NCI-H748 treated with DMSO at 0.1 percent for 48 hours (cell line): ENCODE data around the gene LSM14A.
"Not testable (repeated sequence)": the region's sequence is repeated elsewhere in the genome, so short reads cannot be mapped to it uniquely, and the experiment has no call there.

ENCODE experiments used
- DNase-seq: peaks from one replicate; lab custom pipeline; 2025; lab: John Stamatoyannopoulos, UW

Gene LSM14A

GRCh38 chr19:34171877-34172660 is at the start of gene LSM14A:
TSS of gene LSM14A (plus strand) at chr19:34172504. CDS start at chr19:34172643, 139 bp downstream.
- DNase-seq = peak; percentile 84

GRCh38 chr19:34124828-34125227 is 47.5 kb upstream of the LSM14A start:
- DNase-seq = no peak

DNA sequence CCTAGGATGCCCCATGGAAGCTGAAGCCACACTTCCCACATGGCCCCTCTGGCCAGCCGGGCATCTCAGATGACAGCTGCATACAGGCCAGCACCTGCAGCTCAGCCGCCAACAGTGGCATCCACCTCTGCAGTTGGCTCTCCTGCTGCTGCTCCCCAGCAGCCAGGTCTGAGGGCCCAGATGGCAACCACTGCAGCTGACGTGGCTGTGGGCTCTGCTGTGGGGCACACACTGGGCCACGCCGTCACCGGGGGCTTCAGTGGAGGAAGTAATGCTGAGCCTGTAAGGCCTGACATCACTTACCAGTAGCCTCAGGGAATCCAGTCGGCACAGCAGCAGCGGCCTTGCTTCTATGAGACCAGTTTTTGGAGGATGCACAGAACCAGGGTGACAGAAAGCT is 45.3 kb upstream of the LSM14A start:
- DNase-seq = no peak

- DNase-seq = no peak
Measured at GRCh38 chr19:34127684-34128189, 44.6 kb upstream of the LSM14A start.

DNA sequence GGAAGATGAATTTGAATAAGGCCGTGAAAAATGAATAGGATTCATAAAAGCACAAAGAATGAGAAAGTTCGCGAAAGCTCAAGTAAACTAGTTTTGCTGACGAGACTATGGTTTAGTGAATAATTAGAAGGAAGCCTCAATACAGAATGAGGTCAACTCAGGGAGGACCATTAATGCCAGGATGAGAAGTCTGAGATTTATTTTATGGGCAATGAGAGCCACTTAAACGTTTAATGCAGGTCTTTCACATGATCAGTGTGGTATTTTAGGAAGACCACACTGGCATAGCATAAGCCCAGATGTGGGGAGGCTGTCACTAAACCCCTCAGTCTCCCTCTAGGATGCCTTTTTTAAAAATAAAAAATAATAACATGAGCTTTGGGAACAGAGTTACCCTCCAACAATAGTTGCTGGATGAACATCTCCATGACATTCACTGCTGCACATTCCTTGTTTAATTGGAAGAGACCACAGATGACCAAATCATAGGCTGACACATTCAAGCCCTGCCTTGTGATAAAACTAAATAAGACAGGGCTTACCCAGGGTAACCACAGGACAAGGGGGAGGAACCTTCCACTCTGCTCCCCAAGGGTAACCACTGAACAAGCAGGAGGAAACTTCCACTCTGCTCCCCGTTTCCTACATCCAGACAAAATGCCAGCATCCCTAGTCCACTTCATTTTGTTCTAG is 43.6 kb upstream of the LSM14A start:
- DNase-seq = no peak

DNA sequence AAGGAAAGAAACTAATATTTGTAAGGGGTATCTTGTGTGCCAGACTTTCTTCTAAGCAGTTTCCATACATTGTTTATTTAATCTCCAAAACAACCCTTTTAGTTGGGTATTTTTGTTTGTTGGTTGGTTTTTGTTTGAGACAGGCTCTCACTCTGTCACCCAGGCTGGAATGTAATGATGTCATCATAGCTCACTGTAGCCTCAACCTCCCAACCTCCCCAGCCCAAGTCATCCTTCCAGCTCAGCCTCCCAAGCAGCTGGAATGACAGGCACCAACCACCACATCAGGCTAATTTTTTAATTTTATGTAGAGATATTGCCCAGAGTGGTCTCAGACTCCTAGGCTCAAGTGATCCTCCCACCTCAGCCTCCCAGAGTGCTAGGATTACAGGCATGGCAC is 41.2 kb upstream of the LSM14A start:
- no peak for DNase-seq

DNA sequence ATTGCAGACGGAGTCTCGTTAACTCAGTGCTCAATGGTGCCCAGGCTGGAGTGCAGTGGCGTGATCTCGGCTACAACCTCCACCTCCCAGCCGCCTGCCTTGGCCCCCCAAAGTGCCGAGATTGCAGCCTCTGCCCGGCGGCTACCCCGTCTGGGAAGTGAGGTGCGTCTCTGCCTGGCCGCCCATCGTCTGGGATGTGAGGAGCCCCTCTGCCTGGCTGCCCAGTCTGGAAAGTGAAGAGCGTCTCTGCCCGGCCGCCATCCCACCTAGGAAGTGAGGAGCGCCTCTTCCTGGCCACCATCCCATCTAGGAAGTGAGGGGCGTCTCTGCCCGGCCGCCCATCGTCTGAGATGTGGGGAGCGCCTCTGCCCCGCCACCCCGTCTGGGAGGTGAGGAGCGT is 40.2 kb upstream of the LSM14A start:
- DNase-seq = not testable (repeated sequence)

- DNase-seq = not testable (repeated sequence)
Measured at GRCh38 chr19:34132706-34133105, 39.6 kb upstream of the LSM14A start.

DNA sequence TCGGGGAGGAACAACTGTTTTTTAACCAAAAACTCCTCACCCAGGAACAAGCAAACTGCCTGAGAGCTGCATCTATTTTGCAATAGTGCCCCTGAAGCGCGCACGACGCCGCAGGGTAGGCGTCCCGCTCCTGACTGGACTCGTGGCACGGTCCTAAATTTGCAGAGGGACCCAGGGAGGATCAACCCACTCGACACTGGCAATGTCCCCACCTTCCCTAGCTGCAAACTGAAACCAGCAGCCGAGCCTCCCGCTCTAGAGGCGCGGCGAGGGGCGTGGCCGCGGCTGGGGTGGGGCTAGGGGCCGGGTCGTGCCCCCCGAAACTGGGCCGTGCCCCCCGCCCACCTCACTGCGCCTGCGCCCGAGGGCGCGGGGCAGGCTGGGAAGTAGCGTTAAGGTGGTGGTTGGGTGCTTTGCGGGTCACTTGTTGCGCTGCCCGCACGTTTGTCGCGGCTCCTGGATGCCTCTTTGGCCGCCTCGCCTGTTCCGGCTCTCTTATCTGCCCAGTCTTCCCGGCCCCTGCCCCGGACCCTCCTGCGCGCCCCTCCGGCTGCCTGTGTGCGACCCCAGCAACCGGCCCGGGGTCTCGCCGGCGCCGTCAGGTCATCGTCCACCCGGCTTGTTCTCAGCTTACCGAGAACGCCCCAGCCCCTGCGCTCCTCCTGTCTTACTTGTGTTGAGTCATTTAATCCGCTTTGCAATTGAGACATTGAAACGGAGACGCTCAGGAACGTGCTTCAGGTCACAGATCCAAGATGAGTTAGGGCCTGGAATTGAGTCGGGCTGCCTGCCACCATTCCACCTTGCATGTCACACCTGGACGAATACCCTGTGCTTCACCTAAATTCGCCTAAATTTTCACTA is 37.9 kb upstream of the LSM14A start:
- DNase-seq = peak; percentile 84

GRCh38 chr19:34135054-34135800 is 37.1 kb upstream of the LSM14A start:
- DNase-seq = no peak

GRCh38 chr19:34135821-34136611 is 36.3 kb upstream of the LSM14A start:
- no peak for DNase-seq

DNA sequence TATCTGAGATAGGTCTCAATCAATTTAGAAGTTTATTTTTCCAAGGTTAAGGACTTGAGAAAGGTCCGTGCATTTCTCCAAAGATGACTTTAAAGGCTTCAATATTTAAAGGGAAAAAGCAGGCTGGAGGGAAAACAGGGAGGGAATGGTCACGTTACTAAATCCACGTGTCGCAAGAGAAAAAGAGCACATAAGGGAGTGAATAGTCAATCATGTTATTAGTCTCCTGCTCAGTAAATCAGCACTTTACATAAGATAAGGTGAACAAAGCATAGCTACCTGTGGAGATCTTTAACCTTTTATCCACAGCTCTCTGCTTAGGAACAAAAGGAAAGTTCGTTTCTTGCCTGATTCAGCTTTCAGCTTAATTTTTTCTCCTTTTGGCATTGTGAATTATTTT is 31.3 kb upstream of the LSM14A start:
- DNase-seq = no peak

DNA sequence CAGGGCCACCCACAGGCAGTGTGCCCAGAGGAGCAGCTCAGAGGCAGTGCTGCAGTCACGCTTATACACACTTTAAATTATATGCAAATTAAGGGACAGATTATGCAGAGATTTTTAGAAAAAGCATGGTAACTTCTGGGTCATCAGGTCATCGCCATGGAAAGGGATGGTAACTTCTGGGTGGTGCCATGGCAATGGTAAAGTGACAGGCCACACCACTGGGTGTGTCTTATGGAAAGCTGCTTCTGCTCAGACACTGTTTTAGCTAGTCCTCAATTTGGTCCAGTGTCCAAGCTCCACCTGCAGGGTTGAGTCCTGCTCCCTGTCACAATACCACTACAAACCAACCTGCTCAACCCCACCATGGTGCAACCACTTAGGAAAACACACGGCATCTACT is 29.9 kb upstream of the LSM14A start:
- no peak for DNase-seq

GRCh38 chr19:34145741-34146202 is 26.5 kb upstream of the LSM14A start:
- peak; percentile 65 for DNase-seq

DNA sequence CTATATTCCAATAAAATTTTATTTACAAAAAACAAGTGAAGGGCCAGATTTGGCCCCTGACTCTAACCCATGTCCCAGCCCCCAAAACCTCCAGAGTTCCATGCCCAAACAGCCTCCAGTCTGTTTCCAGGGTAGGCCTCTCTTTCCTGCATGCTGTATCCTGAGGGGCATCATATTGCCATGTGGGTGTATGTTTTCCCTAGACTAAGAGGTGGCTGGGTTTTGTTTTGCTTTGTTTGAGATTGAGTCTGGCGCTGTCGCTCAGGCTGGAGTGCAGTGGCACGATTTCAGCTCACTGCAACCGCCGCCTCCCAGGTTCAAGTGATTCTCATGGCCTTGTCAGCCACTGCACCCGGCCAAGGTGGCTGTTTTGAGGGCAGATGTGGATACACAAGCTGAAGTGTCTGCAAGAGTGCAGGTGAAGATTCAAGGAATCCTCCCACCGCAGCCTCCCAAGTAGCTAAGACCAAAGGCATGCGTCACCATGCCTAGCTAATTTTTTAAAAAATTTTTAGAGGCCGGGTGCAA is 23.6 kb upstream of the LSM14A start:
- peak; percentile 6 for DNase-seq

DNA sequence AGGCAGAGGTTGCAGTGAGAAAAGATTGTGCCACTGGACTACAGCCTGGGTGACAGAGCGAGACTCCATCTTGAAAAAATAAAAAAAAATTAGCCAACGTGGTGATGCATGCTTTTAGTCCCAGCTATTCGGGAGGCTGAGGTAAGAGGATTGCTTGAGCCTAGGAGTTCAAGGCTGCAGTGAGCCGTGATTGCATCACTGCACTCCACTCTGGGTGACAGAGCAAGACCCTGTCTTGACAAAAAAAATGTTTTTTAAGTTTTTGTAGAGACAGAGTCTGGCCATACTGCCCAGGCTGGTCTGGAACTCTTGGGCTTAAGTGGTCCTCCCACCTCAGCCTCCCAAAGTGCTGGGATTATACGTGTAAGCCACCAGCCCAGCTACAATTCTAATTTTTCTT is 22.4 kb upstream of the LSM14A start:
- DNase-seq = no peak

- DNase-seq = no peak
Measured at GRCh38 chr19:34150558-34150957, 21.7 kb upstream of the LSM14A start.

DNA sequence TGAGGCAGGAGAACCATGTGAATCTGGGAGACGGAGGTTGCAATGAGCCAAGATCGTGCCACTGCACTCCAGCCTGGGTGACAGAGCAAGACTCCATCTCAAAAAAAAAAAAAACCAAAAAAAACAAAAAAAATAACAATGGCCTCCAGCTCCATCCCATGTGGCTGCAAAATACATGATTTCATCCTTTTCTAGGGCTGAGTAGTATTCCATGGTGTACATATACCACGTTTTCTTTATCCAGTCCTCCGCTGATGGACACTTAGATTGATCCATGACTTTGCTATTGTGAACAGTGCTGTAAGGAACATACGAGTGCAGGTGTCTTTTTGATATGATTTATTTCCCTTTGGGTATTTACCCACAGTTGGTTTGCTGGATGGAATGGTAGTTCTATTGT is 20.9 kb upstream of the LSM14A start:
- no peak for DNase-seq

DNA sequence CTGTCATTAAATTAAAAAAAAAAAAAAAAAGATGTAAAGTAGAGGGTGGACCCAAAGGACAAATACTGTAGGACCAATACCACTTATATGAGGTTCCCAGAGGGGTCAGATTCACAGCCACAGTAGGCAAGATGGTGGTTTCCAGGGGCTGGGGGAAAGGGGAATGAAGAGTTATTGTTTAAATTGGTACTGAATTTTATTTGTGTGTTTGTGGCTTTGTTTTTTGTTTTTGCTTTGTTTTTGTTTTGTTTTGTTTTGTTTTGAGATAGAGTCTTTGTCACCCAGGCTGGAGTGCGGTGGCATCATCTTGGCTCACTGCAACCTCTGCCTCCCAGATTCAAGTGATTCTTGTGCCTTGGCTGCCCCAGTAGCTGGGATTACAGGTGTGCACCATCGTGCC is 17.9 kb upstream of the LSM14A start:
- no peak for DNase-seq

GRCh38 chr19:34155686-34156085 is 16.6 kb upstream of the LSM14A start:
- DNase-seq = no peak
